GM21576 (cell line): Measurements from ENCODE around the gene RICTOR.

Experiments used
- ATAC-seq: cut with Tn5 transposase; IDR thresholded peaks from one replicate; pipeline ENCODE4 v1.9.1; 2021; ENCODE audit warnings: mild to moderate bottlenecking, moderate library complexity; ENCODE audit not compliant: unreplicated experiment

RICTOR gene

DNA sequence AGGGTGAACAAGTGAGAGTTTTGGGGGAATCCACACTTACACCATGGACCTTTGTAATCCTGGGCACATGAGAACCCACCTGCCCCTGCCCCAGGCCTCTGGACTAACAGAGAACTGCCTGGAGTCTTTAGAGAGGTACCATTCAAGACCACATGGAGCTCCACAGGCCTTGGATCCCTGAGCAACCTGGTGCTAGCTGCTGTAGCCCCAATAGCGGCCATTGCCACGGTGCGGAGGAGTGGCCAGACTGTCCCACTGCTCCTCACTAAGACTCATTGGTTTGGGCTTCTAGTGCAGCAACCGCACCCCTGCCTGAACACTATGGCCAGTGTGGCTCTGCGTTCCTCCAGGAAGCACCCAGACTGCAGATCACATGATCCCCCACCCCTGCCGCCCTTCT lies 182.6 kb downstream of the RICTOR start:
- ATAC-seq = no peak

GRCh38 chr5:38889424-38889823 lies 184.8 kb downstream of the RICTOR start:
- no peak for ATAC-seq

DNA sequence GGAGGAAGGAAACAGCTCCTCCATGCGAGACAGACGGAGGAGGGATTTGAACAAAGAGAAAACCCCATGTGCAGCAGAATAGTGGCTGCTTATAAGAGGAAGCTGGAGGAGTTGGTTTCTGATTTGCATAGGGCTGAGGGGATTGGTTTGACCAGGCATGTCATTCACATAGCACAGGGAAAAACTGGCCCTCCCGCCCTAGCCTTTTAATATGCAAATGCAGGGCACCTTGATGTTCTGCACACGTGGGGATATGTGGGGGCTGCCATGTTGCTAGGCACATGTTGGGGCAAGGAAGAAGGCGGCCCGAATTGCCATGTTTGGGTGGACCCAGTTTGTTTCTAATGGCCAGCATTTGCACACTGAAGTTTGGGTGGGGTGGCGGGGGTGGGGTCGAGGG lies 186.2 kb downstream of the RICTOR start:
- ATAC-seq = no peak
